ENCODE results near the gene FADS2. TPM values are rescaled to one million over a fixed set of nuclear protein-coding genes. Genes with fewer than 3 reads are reported as not detected.

Gene FADS2
- total and polyA plus RNA-seq, 2 experiments from 2014 or later, result 5.2 to 5.5 TPM

DNA sequence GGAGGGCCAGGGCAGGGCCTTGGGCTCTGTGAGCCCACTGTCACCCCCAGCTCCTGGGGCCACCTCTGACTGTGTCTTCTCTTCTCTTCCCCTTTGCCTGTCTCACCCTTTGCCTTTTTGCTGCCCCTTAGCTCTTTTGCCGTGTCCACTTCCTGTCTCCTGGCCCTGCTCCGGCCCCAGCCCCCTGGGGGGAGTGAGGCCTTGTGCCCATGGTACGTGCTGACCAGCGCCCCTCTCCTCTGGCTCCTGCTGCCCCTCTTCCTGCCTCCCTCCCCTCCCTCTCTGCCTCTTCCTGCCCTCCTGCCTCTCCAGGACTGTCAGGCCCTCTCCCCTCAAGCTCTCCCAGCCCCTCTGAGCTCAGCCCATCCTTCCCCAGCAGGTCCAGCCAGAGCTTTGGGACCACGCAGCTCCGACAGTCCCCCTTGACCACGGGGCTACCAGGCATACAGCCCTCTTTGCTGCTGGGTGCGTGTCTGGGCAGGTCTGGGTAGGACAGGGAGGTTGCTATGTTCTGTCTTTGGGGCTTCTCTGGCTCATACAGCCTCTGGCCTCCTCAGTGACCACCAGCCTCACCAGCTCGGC lies 47.4 kb upstream of the FADS2 start:
- no peak for TF ChIP-seq EZH2phosphoT487 (IDR thresholded peaks at IDR 0.05; ENCODE audit: insufficient read depth, low read depth)
- no peak overlapping the region for H3K4me3 ChIP-seq
- no peaks in the 10 kb centered on the region for H3K27me3 ChIP-seq (replicated peaks; ENCODE audit: insufficient read depth)
- no peaks in the 10 kb centered on the region for H3K4me1 ChIP-seq (ENCODE audit: insufficient read depth)
- in situ Hi-C loops (cut with MboI), result no loop called here
- H4K20me1 ChIP-seq (ENCODE audit: insufficient read depth), result no peaks in the 10 kb centered on the region
- 65 to 70% methylated on average over 8 to 9 of the region's 9 CpGs for WGBS, 2 experiments (ENCODE audit: low coverage in 1 of 2, low lambda C conversion rate in 2 of 2, missing lambda C conversion rate in 2 of 2)
- H2AFZ ChIP-seq, result no peak overlapping the region
- H3K9ac ChIP-seq, result no peak overlapping the region
- H3K79me2 ChIP-seq (ENCODE audit: insufficient read depth), result no peaks in the 10 kb centered on the region
- no peaks in the 10 kb centered on the region for H3K36me3 ChIP-seq (ENCODE audit: low read depth)
- no peaks in the 10 kb centered on the region for H3K9me3 ChIP-seq (ENCODE audit: low read depth)
- no peak overlapping the region for H3K4me2 ChIP-seq (ENCODE audit: unreplicated experiment)
- H3K27ac ChIP-seq, result no peak overlapping the region
- H3K9me2 ChIP-seq (ENCODE audit: insufficient read depth), result no peaks in the 10 kb centered on the region
- no peaks in the 10 kb centered on the region for H3F3A ChIP-seq (ENCODE audit: insufficient read depth)
- DNase-seq, result no peak

DNA sequence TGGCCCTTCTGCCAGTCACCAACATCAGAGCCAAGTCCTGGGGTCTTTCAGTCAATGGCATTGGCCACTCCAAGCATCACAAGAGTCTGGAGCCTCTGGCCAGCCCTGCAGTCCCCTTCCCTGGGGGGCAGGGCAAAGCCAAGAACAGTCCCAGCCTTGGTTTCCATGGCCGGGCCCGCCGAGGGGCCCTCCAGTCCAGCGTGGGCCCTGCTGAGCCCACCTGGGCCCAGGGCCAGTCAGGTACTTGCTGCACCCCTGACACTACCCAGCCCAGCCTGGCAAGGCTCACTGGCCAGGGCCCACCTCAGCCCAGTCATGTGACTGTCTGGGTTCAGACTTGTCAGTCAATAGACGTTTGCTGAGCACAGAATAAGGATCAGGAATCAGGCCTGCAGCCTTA lies 46.5 kb upstream of the FADS2 start:
- in situ Hi-C loops (cut with MboI), result no loop called here

DNA sequence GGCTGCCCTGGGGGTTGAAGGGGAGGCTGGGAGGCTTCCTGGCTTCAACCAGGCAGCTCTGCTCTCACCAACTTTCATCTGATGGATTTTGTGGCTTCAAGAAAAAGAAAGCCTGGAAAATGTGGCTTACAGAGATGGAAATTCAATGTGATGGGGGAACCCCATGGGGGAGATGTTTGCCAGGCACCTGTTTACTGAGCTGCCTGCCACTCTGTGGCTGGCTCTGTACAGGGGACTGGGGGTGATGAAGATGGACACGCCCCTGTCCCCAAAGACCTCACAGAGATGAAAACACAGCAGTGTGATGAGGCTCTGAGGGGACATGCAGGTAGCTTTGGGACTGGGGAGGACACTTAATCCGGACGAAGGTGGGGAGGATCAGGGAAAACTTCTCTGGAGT lies 45.8 kb upstream of the FADS2 start:
- in situ Hi-C loops (cut with MboI), result no loop called here
- Histone ChIP-seq H3K27ac (no peak overlapping the region), H3K27me3 (replicated peaks; ENCODE audit: insufficient read depth) (no peaks in the 10 kb centered on the region), H3K36me3 (ENCODE audit: low read depth) (no peaks in the 10 kb centered on the region), H2AFZ (no peak overlapping the region), H3K9me3 (ENCODE audit: low read depth) (no peaks in the 10 kb centered on the region), H3K9me2 (ENCODE audit: insufficient read depth) (no peaks in the 10 kb centered on the region), H3K4me2 (ENCODE audit: unreplicated experiment) (no peak overlapping the region), H4K20me1 (ENCODE audit: insufficient read depth) (no peaks in the 10 kb centered on the region), H3F3A (ENCODE audit: insufficient read depth) (no peaks in the 10 kb centered on the region), H3K9ac (no peak overlapping the region), H3K4me1 (ENCODE audit: insufficient read depth) (no peaks in the 10 kb centered on the region), H3K79me2 (ENCODE audit: insufficient read depth) (no peaks in the 10 kb centered on the region), H3K4me3 (no peak overlapping the region)
- 88% methylated on average over 3 of the region's 3 CpGs for WGBS, 2 experiments (ENCODE audit: low coverage in 1 of 2, low lambda C conversion rate in 2 of 2, missing lambda C conversion rate in 2 of 2)
- TF ChIP-seq EZH2phosphoT487 (IDR thresholded peaks at IDR 0.05; ENCODE audit: insufficient read depth, low read depth) (no peak), EZH2 (IDR thresholded peaks at IDR 0.05; ENCODE audit: insufficient read depth, poor library complexity, severe bottlenecking) (no peak)
- DNase-seq, result no peak

More for the DNA sequence above, 46.5 kb upstream of the FADS2 start:
- H3K27me3 ChIP-seq (replicated peaks; ENCODE audit: insufficient read depth), result no peaks in the 10 kb centered on the region
- DNase-seq, result no peak
- no peak overlapping the region for H3K4me2 ChIP-seq (ENCODE audit: unreplicated experiment)
- 88 to 92% methylated on average over 5 of the region's 5 CpGs for WGBS, 2 experiments (ENCODE audit: low coverage in 1 of 2, low lambda C conversion rate in 2 of 2, missing lambda C conversion rate in 2 of 2)
- H3F3A ChIP-seq (ENCODE audit: insufficient read depth), result no peaks in the 10 kb centered on the region
- H3K9me3 ChIP-seq (ENCODE audit: low read depth), result no peaks in the 10 kb centered on the region
- H3K9me2 ChIP-seq (ENCODE audit: insufficient read depth), result no peaks in the 10 kb centered on the region
- no peak overlapping the region for H3K27ac ChIP-seq
- H3K4me3 ChIP-seq, result no peak overlapping the region
- TF ChIP-seq EZH2phosphoT487 (IDR thresholded peaks at IDR 0.05; ENCODE audit: insufficient read depth, low read depth) (no peak), EZH2 (IDR thresholded peaks at IDR 0.05; ENCODE audit: insufficient read depth, poor library complexity, severe bottlenecking) (no peak)
- H4K20me1 ChIP-seq (ENCODE audit: insufficient read depth), result no peaks in the 10 kb centered on the region
- H3K79me2 ChIP-seq (ENCODE audit: insufficient read depth), result no peaks in the 10 kb centered on the region
- no peaks in the 10 kb centered on the region for H3K36me3 ChIP-seq (ENCODE audit: low read depth)
- H3K9ac ChIP-seq, result no peak overlapping the region
- no peaks in the 10 kb centered on the region for H3K4me1 ChIP-seq (ENCODE audit: insufficient read depth)
- H2AFZ ChIP-seq, result no peak overlapping the region

DNA sequence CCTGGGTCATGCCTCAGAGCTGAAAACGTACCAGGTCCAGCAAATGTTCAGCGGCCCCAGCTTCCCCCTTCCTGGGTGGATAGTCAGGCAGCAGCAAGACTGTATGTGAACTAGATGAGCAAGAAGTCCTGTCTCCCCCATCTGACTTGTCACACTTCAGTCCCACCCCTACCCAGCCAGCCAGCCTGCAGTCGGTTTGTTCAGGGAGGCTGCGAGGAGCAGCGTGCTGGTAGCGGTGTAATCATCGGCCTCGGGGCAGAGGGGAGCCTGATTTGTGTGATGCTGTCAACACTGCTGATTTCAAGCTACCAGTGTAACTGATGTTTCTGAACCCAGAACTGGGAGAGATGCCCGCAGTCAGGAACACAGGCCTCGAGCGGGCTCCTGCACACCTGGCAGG lies 45.3 kb upstream of the FADS2 start:
- Histone ChIP-seq H2AFZ (no peak overlapping the region), H3K36me3 (ENCODE audit: low read depth) (no peaks in the 10 kb centered on the region), H3K4me3 (no peak overlapping the region), H3K9me3 (ENCODE audit: low read depth) (no peaks in the 10 kb centered on the region), H3K79me2 (ENCODE audit: insufficient read depth) (no peaks in the 10 kb centered on the region), H3K9ac (no peak overlapping the region), H4K20me1 (ENCODE audit: insufficient read depth) (no peaks in the 10 kb centered on the region), H3K4me1 (ENCODE audit: insufficient read depth) (no peaks in the 10 kb centered on the region), H3F3A (ENCODE audit: insufficient read depth) (no peaks in the 10 kb centered on the region), H3K27ac (no peak overlapping the region), H3K9me2 (ENCODE audit: insufficient read depth) (no peaks in the 10 kb centered on the region), H3K4me2 (ENCODE audit: unreplicated experiment) (no peak overlapping the region), H3K27me3 (replicated peaks; ENCODE audit: insufficient read depth) (no peaks in the 10 kb centered on the region)
- in situ Hi-C loops (cut with MboI), result no loop called here
- no peak for TF ChIP-seq EZH2phosphoT487 (IDR thresholded peaks at IDR 0.05; ENCODE audit: insufficient read depth, low read depth)
- no peak for TF ChIP-seq EZH2 (IDR thresholded peaks at IDR 0.05; ENCODE audit: insufficient read depth, poor library complexity, severe bottlenecking)
- DNase-seq, result no peak
- WGBS, 2 experiments (ENCODE audit: low coverage in 1 of 2, low lambda C conversion rate in 2 of 2, missing lambda C conversion rate in 2 of 2), result 83 to 86% methylated on average over 11 of the region's 11 CpGs

All from GM23248 (cell line).